Stimulated activated naive CD8-positive, alpha-beta T cell treated with anti-CD3 and anti-CD28 coated beads, Interleukin-15, amount 100 ng/mL, for 72 hours (primary cell): Measurements from ENCODE around the gene COL5A1.

ENCODE experiments used
- ATAC-seq: fragments of 150-1000 bp; cut with Tn5 transposase; 2 replicates; pipeline ENCODE4 v1.10.0; 2021; ENCODE audit warnings: mild to moderate bottlenecking, moderate library complexity
- DNase-seq, 2 donors: peaks; one replicate each; pipeline ENCODE4 v3.0.0; 2021 to 2022
- H3K27ac Mint-ChIP-seq, 2 donors: one replicate each; pipeline ENCODE4 v1.8.0; 2022; ENCODE audit warnings: mild to moderate bottlenecking in 2 of 2, mixed read lengths in 2 of 2, moderate library complexity in 2 of 2
- H3K27me3 Mint-ChIP-seq: one replicate; pipeline ENCODE4 v1.8.0; 2022; ENCODE audit warnings: mixed read lengths
- H3K4me1 Mint-ChIP-seq: one replicate; pipeline ENCODE4 v1.8.0; 2022; ENCODE audit warnings: mild to moderate bottlenecking, mixed read lengths
- H3K4me3 Mint-ChIP-seq, 2 donors: one replicate each; pipeline ENCODE4 v1.8.0; 2022; ENCODE audit warnings: mild to moderate bottlenecking in 2 of 2, mixed read lengths in 2 of 2, moderate library complexity in 1 of 2
- H3K9me3 Mint-ChIP-seq, 2 donors: one replicate each; pipeline ENCODE4 v1.8.0; 2022; ENCODE audit warnings: mixed read lengths in 2 of 2

COL5A1 gene

GRCh38 chr9:134793288-134794188, 151.9 kb downstream of the COL5A1 start:
- ATAC-seq (no peak), DNase-seq (no peak)
- Mint-ChIP-seq H3K4me3 (no peak overlapping the region), H3K27me3 (peaks cover 17% of the 10 kb centered on the region), H3K27ac (no peak overlapping the region), H3K9me3 (no peaks in the 10 kb centered on the region), H3K4me1 (no peaks in the 10 kb centered on the region)

GRCh38 chr9:134794663-134795370, 153.2 kb downstream of the COL5A1 start:
- peak overlapping the region in 1 of 2 donors; percentile 55 for H3K27ac Mint-ChIP-seq
- no peaks in the 10 kb centered on the region for H3K4me1 Mint-ChIP-seq
- peaks cover 17% of the 10 kb centered on the region for H3K27me3 Mint-ChIP-seq
- DNase-seq (no peak), ATAC-seq (no peak)
- no peak overlapping the region for H3K4me3 Mint-ChIP-seq
- no peaks in the 10 kb centered on the region for H3K9me3 Mint-ChIP-seq

GRCh38 chr9:134795446-134795845, 153.8 kb downstream of the COL5A1 start:
- Mint-ChIP-seq H3K4me3 (no peak overlapping the region), H3K27ac (no peak overlapping the region), H3K9me3 (no peaks in the 10 kb centered on the region)

GRCh38 chr9:134796882-134797281, 155.3 kb downstream of the COL5A1 start:
- no peak for DNase-seq
- Mint-ChIP-seq H3K4me1 (no peaks in the 10 kb centered on the region), H3K27ac (no peak overlapping the region), H3K4me3 (no peak overlapping the region), H3K27me3 (peaks cover 17% of the 10 kb centered on the region), H3K9me3 (no peaks in the 10 kb centered on the region)
- no peak for ATAC-seq

More at GRCh38 chr9:134795446-134795845, 153.8 kb downstream of the COL5A1 start:
- Mint-ChIP-seq H3K27me3 (peaks cover 17% of the 10 kb centered on the region), H3K4me1 (no peaks in the 10 kb centered on the region)
- ATAC-seq, result no peak
- no peak for DNase-seq

- no peak overlapping the region for H3K4me3 Mint-ChIP-seq
- H3K27ac Mint-ChIP-seq, result no peak overlapping the region
- ATAC-seq (no peak), DNase-seq (no peak)
- no peaks in the 10 kb centered on the region for H3K4me1 Mint-ChIP-seq
- no peaks in the 10 kb centered on the region for H3K9me3 Mint-ChIP-seq
- no peaks in the 10 kb centered on the region for H3K27me3 Mint-ChIP-seq
These were observed 159.3 kb downstream of the COL5A1 start for GRCh38 chr9:134800791-134801339.

GRCh38 chr9:134802216-134802795, 160.7 kb downstream of the COL5A1 start:
- Mint-ChIP-seq H3K27ac (no peak overlapping the region), H3K9me3 (no peaks in the 10 kb centered on the region), H3K27me3 (no peaks in the 10 kb centered on the region), H3K4me3 (no peak overlapping the region), H3K4me1 (no peaks in the 10 kb centered on the region)
- ATAC-seq, result no peak
- no peak for DNase-seq

- Mint-ChIP-seq H3K4me1 (no peaks in the 10 kb centered on the region), H3K9me3 (no peaks in the 10 kb centered on the region), H3K27me3 (no peaks in the 10 kb centered on the region), H3K4me3 (no peak overlapping the region), H3K27ac (no peak overlapping the region)
- no peak for DNase-seq
- no peak for ATAC-seq
These were observed 163.3 kb downstream of the COL5A1 start for GRCh38 chr9:134804871-134805270.

- ATAC-seq (no peak), DNase-seq (no peak)
- H3K27me3 Mint-ChIP-seq, result no peaks in the 10 kb centered on the region
- H3K4me3 Mint-ChIP-seq, result no peak overlapping the region
- no peaks in the 10 kb centered on the region for H3K9me3 Mint-ChIP-seq
- H3K4me1 Mint-ChIP-seq, result no peaks in the 10 kb centered on the region
- H3K27ac Mint-ChIP-seq, result no peak overlapping the region
These were observed 166.3 kb downstream of the COL5A1 start for GRCh38 chr9:134807716-134808446.

- Mint-ChIP-seq H3K4me1 (no peaks in the 10 kb centered on the region), H3K9me3 (no peaks in the 10 kb centered on the region), H3K27ac (no peak overlapping the region), H3K4me3 (no peak overlapping the region), H3K27me3 (no peaks in the 10 kb centered on the region)
- DNase-seq (no peak), ATAC-seq (no peak)
These were observed 166.8 kb downstream of the COL5A1 start for GRCh38 chr9:134808447-134808792.

GRCh38 chr9:134809292-134809691, 167.7 kb downstream of the COL5A1 start:
- H3K4me1 Mint-ChIP-seq, result no peaks in the 10 kb centered on the region
- no peaks in the 10 kb centered on the region for H3K27me3 Mint-ChIP-seq
- DNase-seq, result no peak
- no peak overlapping the region for H3K27ac Mint-ChIP-seq
- no peak for ATAC-seq
- H3K4me3 Mint-ChIP-seq, result no peak overlapping the region
- H3K9me3 Mint-ChIP-seq, result no peaks in the 10 kb centered on the region

- H3K4me1 Mint-ChIP-seq, result no peaks in the 10 kb centered on the region
These were observed 168.2 kb downstream of the COL5A1 start for GRCh38 chr9:134809826-134810225.

GRCh38 chr9:134811079-134811672, 169.6 kb downstream of the COL5A1 start:
- DNase-seq (no peak), ATAC-seq (no peak)
- Mint-ChIP-seq H3K27ac (no peak overlapping the region), H3K27me3 (no peaks in the 10 kb centered on the region), H3K4me1 (no peaks in the 10 kb centered on the region), H3K4me3 (no peak overlapping the region), H3K9me3 (no peaks in the 10 kb centered on the region)

More at GRCh38 chr9:134809826-134810225, 168.2 kb downstream of the COL5A1 start:
- ATAC-seq (no peak), DNase-seq (no peak)
- H3K4me3 Mint-ChIP-seq, result no peak overlapping the region
- no peaks in the 10 kb centered on the region for H3K9me3 Mint-ChIP-seq
- no peak overlapping the region for H3K27ac Mint-ChIP-seq
- H3K27me3 Mint-ChIP-seq, result no peaks in the 10 kb centered on the region

GRCh38 chr9:134811673-134812342, 170.2 kb downstream of the COL5A1 start:
- H3K4me1 Mint-ChIP-seq, result no peaks in the 10 kb centered on the region
- no peak overlapping the region for H3K27ac Mint-ChIP-seq
- DNase-seq (no peak), ATAC-seq (no peak)
- H3K27me3 Mint-ChIP-seq, result no peaks in the 10 kb centered on the region
- H3K9me3 Mint-ChIP-seq, result no peaks in the 10 kb centered on the region
- no peak overlapping the region for H3K4me3 Mint-ChIP-seq

GRCh38 chr9:134812343-134812673, 170.7 kb downstream of the COL5A1 start:
- H3K27me3 Mint-ChIP-seq, result no peaks in the 10 kb centered on the region
- H3K4me3 Mint-ChIP-seq, result no peak overlapping the region

GRCh38 chr9:134813841-134814240, 172.2 kb downstream of the COL5A1 start:
- H3K27ac Mint-ChIP-seq, result no peak overlapping the region
- ATAC-seq, result no peak
- no peaks in the 10 kb centered on the region for H3K27me3 Mint-ChIP-seq
- no peak for DNase-seq
- no peak overlapping the region for H3K4me3 Mint-ChIP-seq
- no peaks in the 10 kb centered on the region for H3K9me3 Mint-ChIP-seq
- H3K4me1 Mint-ChIP-seq, result no peaks in the 10 kb centered on the region

More at GRCh38 chr9:134812343-134812673, 170.7 kb downstream of the COL5A1 start:
- no peak overlapping the region for H3K27ac Mint-ChIP-seq
- ATAC-seq (no peak), DNase-seq (no peak)
- H3K4me1 Mint-ChIP-seq, result no peaks in the 10 kb centered on the region
- no peaks in the 10 kb centered on the region for H3K9me3 Mint-ChIP-seq
